K562 (cell line): Measurements from ENCODE around the gene SERPINA6. TPM values are rescaled to one million over a fixed set of nuclear protein-coding genes. Genes with fewer than 3 reads are reported as not detected.

Experiments used
- ATAC-seq: fragments of 200-7000 bp; cut with Tn5 transposase; 3 replicates; pipeline ENCODE4 v1.9.1; 2020; ENCODE audit warnings: moderate library complexity
- BruUV-seq: library from RNA; stranded (reverse); fragments of 400-500 nt; replicated peaks from 2 replicates; lab custom pipeline; 2021; lab: Mats Ljungman, UMichigan
- CTCF ChIA-PET: fragments of 300-600 bp; formaldehyde crosslinking; extraction: SDS; loops from one replicate; lab custom pipeline; 2021; ENCODE audit warnings: low intra/inter-chr PET ratio; lab: Yijun Ruan, JAX
- POLR2A ChIA-PET: fragments of 300-600, 350-650 bp; sonication (Branson Sonifier 250); formaldehyde crosslinking; extraction: SDS; loops from one replicate; lab custom pipeline; 2021; ENCODE audit warnings: antibody characterized with exemption, inconsistent platforms; lab: Yijun Ruan, JAX
- DNase-seq, 4 experiments: peaks; one replicate each; pipeline versions ENCODE4 v3.0.0 to v3.0.0-alpha.2; 2011 to 2018; ENCODE audit warnings: low spot score in 3 of 4, mixed read lengths in 3 of 4; ENCODE audit errors: extremely low read depth in 1 of 4
- FAIRE-seq: peaks from 2 replicates; lab custom pipeline; 2011; peaks lifted over from hg19 to GRCh38; lab: Jason Lieb, UNC
- H2AFZ ChIP-seq: 2 replicates; pipeline ENCODE4 v1.6.0; 2011; ENCODE audit warnings: low read depth, low read length, control low read depth, inconsistent platforms
- H3K27ac ChIP-seq: fragments of 200-600 bp; 3 replicates; pipeline ENCODE4 v1.8.0; 2011; ENCODE audit warnings: low read depth, mild to moderate bottlenecking, control low read depth, inconsistent platforms, low read length, moderate library complexity, mixed read lengths; ENCODE audit errors: extremely low read depth
- H3K27me3 ChIP-seq, 2 experiments: fragments of 300-600 bp in 1 of 2; 2 replicates in 1 of 2; 3 replicates in 1 of 2; pipeline versions ENCODE4 v1.6.0 to v1.8.0; 2011; ENCODE audit warnings: inconsistent platforms in 2 of 2, low read length in 2 of 2, mild to moderate bottlenecking in 1 of 2, mixed read lengths in 1 of 2, moderate library complexity in 1 of 2; ENCODE audit not compliant: control insufficient read depth in 2 of 2, insufficient read depth in 2 of 2
- H3K36me3 ChIP-seq: fragments of 300-600 bp; 3 replicates; pipeline ENCODE4 v1.8.0; 2011; ENCODE audit warnings: mild to moderate bottlenecking, low read length, inconsistent platforms; ENCODE audit not compliant: control insufficient read depth, insufficient read depth
- H3K4me1 ChIP-seq, 2 experiments: fragments of 200-600 bp in 1 of 2; replicated peaks in 1 of 2; 2 replicates in 1 of 2; 3 replicates in 1 of 2; pipeline versions ENCODE4 v1.5.1 to v1.8.0; 2011; ENCODE audit warnings: inconsistent platforms in 2 of 2, low read length in 2 of 2, mild to moderate bottlenecking in 1 of 2, mixed read lengths in 1 of 2, moderate library complexity in 1 of 2; ENCODE audit not compliant: control insufficient read depth in 2 of 2, insufficient read depth in 2 of 2
- H3K4me2 ChIP-seq: 2 replicates; pipeline ENCODE4 v1.6.1; 2011; ENCODE audit warnings: low read length, control low read depth, inconsistent platforms, mixed read lengths; ENCODE audit not compliant: insufficient read depth
- H3K4me3 ChIP-seq: fragments of 200-600 bp; sonication (generic), shearing (Covaris generic); 2 replicates; pipeline ENCODE4 v1.5.1; 2016; ENCODE audit warnings: control low read depth, inconsistent platforms
- H3K79me2 ChIP-seq: fragments of 200-600 bp; 3 replicates; pipeline ENCODE4 v1.8.0; 2011; ENCODE audit warnings: low read length, inconsistent platforms; ENCODE audit not compliant: control insufficient read depth, insufficient read depth
- H3K9ac ChIP-seq, 2 experiments: 2 replicates each; pipeline versions ENCODE4 v1.6.0 to v1.6.1; 2011; ENCODE audit warnings: low read depth in 2 of 2, low read length in 2 of 2, control low read depth in 1 of 2, inconsistent platforms in 1 of 2, mild to moderate bottlenecking in 1 of 2, mixed read lengths in 1 of 2; ENCODE audit not compliant: insufficient read depth in 1 of 2
- H3K9me1 ChIP-seq: one replicate; pipeline ENCODE4 v1.6.0; 2011; ENCODE audit warnings: inconsistent platforms, mild to moderate bottlenecking, low read length, moderate library complexity; ENCODE audit not compliant: control insufficient read depth, insufficient read depth
- H3K9me3 ChIP-seq: replicated peaks from 2 replicates; pipeline ENCODE4 v1.5.1; 2011; ENCODE audit warnings: low read depth, low read length, inconsistent platforms; ENCODE audit not compliant: control insufficient read depth, insufficient read depth
- H4K20me1 ChIP-seq: replicated peaks from 2 replicates; pipeline ENCODE4 v1.6.1; 2011; ENCODE audit warnings: low read length, inconsistent platforms, mixed read lengths; ENCODE audit not compliant: control insufficient read depth, insufficient read depth
- DIDO1 ChIP-seq: fragments of 450-650 bp; IDR thresholded peaks from 2 replicates; pipeline ENCODE4 v1.6.1; 2016; ENCODE audit warnings: low read depth, missing biosample characterization, missing genetic modification characterization
- HCFC1 ChIP-seq: IDR thresholded peaks from 2 replicates; pipeline ENCODE4 v1.6.1; 2012; ENCODE audit warnings: low read depth, low read length, improper control_type of control experiment
- MTA3 ChIP-seq: fragments of 450-650 bp; formaldehyde crosslinking; IDR thresholded peaks from 2 replicates; pipeline ENCODE4 v1.6.1; 2017; ENCODE audit warnings: mild to moderate bottlenecking, borderline replicate concordance
- ZFP30 ChIP-seq: fragments of 250-450 bp; sonication (Bioruptor Pico); IDR thresholded peaks from 2 replicates; pipeline ENCODE4 v1.8.0; 2022; ENCODE audit warnings: moderate library complexity, mild to moderate bottlenecking, inconsistent platforms, borderline replicate concordance
- ZNF184 ChIP-seq: sonication (generic); formaldehyde crosslinking; IDR thresholded peaks from 2 replicates; pipeline ENCODE4 v1.5.0; 2020; ENCODE audit warnings: missing genetic modification reagents
- ZNF444 ChIP-seq: fragments of 250-450 bp; sonication (Bioruptor Pico); IDR thresholded peaks from 2 replicates; pipeline ENCODE4 v1.4.0; 2020; ENCODE audit warnings: mild to moderate bottlenecking, moderate library complexity
- WGBS: fragments of 100-300 bp; shearing (Covaris generic); methylation state at CpG from one replicate; pipeline ENCODE4 v1.1.6; 2016; ENCODE audit warnings: low coverage, mixed read lengths; ENCODE audit not compliant: insufficient coverage; ENCODE audit errors: missing lambda C conversion rate; 5-methylcytosine and 5-hydroxymethylcytosine counted together
- in situ Hi-C: fragments of 300-500 bp; cut with MboI; formaldehyde crosslinking; loops from 4 replicates; pipeline ENCODE4 v1.15.0; 2018; ENCODE audit warnings: inconsistent platforms, mixed read lengths
- intact Hi-C: fragments of 100-400 bp; cut with micrococcal nuclease; formaldehyde crosslinking; loops from 2 replicates; pipeline ENCODE4 v1.14.2; 2022
- polyA plus RNA-seq, 8 experiments: library from polyadenylated mRNA; depleted of rRNA in 4 of 8; stranded (reverse) in 5 of 8; unstranded in 3 of 8; fragments of >200 nt; fragmentation: Nextera tagmentation in 2 of 8; fragmentation: Illumina TruSeq in 1 of 8; extraction: Ambion mirVana in 2 of 8; extraction: Trizol in 1 of 8; gene quantifications; 2 replicates each; pipeline versions ENCODE4 v1.2.1 to v1.2.3, GENCODE V29; 2011 to 2014; ENCODE audit warnings: inconsistent platforms in 1 of 8, missing spikeins in 1 of 8
- total RNA-seq, 7 experiments: library from RNA; depleted of rRNA in 6 of 7; stranded (reverse); fragments of >200 nt in 6 of 7; fragmentation: Illumina TruSeq in 2 of 7; extraction: Trizol in 2 of 7; gene quantifications; 2 replicates each; pipeline versions ENCODE4 v1.2.1 to v1.2.3, GENCODE V29; 2011 to 2021; ENCODE audit warnings: low replicate concordance in 1 of 7

SERPINA6 gene
- total and polyA plus RNA-seq, 9 of the 15 experiments (the other 6 are each of a cell fraction or from before 2014, with no cell fraction given), result not detected

DNA sequence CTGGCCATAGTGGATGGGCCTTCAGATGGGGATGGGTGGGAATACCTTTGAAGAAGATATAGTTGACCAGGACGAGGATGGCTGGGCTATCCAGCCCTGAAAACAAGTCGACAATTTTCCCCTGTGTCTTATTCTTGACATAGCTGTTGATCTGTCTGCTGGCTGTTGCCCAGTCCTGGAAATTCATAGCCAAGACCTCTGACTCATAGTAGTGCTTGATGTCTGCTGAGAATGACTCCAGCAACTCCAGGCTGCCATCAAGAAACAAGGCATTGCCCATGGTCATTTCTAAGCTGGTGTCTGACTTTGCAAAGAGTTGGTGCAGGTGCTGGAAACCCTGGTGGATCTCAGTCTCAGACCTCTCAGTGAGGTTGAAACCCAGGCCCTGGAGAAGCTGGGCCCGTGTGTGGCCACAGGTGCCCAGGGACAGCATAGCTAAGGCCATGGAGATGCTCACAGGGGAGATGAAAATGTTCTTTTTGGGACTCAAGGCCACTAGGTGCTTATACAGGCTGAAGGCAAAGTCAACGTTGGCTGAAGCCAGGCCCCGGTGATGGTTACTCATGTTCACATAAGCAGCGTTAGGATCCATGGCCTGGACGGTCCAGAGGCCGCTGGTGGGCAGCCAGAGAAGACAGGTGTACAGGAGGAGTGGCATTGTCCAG, 9.0 kb downstream of the SERPINA6 start (continued):
- TF ChIP-seq HCFC1 (no peak), ZNF184 (CRISPR knock-in tag) (no peak)

DNA sequence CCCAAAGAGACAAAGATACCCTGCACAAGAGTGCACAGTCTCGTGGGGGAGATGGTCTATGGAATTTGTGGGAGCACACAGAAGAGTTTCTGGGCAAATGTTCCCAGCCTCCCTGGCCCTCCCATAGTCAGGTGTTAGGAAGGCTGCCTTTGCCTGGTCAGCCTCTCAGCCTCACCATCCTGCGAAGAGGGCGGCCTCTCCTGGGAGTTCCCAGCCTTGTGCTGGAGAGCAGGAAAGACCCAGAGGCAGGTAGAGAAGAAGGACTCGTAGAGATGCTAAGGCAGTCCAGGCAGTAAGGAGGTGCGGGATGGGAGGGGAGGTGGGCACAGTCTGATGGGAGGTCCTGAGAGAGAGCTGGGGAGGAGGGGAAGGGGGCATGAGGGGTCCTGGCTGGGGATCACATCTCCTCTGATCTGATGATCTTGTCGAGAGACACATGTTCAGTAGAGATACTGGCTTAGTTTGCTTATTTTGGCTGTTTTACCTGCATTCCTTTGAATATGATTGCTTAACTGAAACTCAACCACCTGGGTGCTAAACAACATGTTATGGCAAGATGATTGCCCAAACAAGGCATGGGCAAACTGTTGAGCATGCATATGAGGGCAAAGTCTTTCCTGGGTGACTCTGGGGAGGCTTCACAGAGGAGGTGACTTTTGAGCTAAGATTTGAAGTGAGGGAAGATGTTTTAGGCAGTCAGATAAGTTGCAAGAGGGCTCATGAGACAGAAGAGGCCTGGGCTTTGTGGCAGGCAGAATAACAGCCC, 10.5 kb downstream of the SERPINA6 start:
- Histone ChIP-seq H4K20me1 (no peaks in the 10 kb centered on the region), H3K36me3 (no peaks in the 10 kb centered on the region), H3K4me1 (no peaks in the 10 kb centered on the region), H3K27me3 (no peaks in the 10 kb centered on the region), H2AFZ (no peak overlapping the region), H3K27ac (no peak overlapping the region), H3K4me3 (no peak overlapping the region), H3K9me3 (no peaks in the 10 kb centered on the region), H3K9ac (no peak overlapping the region), H3K79me2 (no peaks in the 10 kb centered on the region), H3K9me1 (no peaks in the 10 kb centered on the region), H3K4me2 (no peak overlapping the region)
- intact Hi-C loops (no loop called here), in situ Hi-C loops (no loop called here)
- ATAC-seq (no peak), DNase-seq (no peak), FAIRE-seq (no peak)
- ChIA-PET POLR2A (no interaction called here), CTCF (no interaction called here)
- no TSS peak for BruUV-seq
- TF ChIP-seq MTA3, result no peak
- TF ChIP-seq DIDO1, result no peak
- TF ChIP-seq ZNF444 (CRISPR knock-in tag), result no peak
- TF ChIP-seq ZFP30 (CRISPR knock-in tag), result no peak
- WGBS, result 0% methylated on average over 4 of the region's 6 CpGs
